Measurements from ENCODE around the gene LAG3.

GRCh38 chr12:6820166-6820565, 47.8 kb downstream of the LAG3 start:
- TF ChIP-seq CTCF (IDR thresholded peaks at IDR 0.05), result no peak
- no peak for TF ChIP-seq POLR2A (IDR thresholded peaks at IDR 0.05)
